ENCODE data around the gene ELMOD3.
"Not testable (repeated sequence)": the region's sequence is repeated elsewhere in the genome, so short reads cannot be mapped to it uniquely, and the experiment has no call there.

Gene ELMOD3

DNA sequence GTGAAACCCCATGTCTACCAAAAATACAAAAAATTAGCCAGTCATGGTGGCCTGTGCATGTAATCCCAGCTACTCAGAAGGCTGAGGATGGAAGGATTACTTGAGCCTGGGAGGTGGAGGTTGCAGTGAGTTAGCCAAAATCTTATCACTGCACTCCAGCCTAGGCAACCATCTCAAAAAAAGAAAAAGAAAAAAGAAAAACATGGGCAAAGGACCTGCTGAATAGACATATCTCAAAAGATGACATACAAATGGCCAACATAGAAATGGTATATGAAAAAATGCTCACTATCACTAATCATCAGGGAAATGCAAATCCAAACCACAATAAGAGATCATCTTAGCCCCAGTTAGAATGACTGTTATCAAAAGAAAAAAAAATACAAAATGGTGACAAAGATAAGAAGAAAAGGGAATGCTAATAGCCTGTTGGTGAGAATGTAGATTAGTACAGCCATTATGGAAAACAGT, 25.4 kb upstream of the ELMOD3 start:
- no peak for DNase-seq (ENCODE audit: low read depth)

DNA sequence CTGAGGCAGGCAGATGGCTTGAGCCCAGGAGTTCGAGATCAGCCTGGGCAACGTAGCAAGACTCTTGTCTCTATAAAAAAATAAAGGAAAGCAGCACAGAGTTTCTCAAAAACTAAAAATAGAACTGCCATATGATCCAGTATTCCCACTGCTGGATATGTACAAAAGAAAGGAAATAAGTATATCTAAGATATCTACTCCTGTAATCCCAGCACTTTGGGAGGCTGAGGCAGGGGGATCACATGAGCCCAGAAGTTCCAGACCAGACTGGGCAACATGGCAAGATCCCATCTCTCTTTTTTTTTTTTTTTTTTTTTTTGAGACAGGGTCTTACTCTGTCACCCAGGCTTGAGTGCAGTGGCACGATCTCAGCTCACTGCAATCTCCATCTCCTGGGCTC, 24.9 kb upstream of the ELMOD3 start:
- not testable (repeated sequence) for DNase-seq (ENCODE audit: low read depth)

DNA sequence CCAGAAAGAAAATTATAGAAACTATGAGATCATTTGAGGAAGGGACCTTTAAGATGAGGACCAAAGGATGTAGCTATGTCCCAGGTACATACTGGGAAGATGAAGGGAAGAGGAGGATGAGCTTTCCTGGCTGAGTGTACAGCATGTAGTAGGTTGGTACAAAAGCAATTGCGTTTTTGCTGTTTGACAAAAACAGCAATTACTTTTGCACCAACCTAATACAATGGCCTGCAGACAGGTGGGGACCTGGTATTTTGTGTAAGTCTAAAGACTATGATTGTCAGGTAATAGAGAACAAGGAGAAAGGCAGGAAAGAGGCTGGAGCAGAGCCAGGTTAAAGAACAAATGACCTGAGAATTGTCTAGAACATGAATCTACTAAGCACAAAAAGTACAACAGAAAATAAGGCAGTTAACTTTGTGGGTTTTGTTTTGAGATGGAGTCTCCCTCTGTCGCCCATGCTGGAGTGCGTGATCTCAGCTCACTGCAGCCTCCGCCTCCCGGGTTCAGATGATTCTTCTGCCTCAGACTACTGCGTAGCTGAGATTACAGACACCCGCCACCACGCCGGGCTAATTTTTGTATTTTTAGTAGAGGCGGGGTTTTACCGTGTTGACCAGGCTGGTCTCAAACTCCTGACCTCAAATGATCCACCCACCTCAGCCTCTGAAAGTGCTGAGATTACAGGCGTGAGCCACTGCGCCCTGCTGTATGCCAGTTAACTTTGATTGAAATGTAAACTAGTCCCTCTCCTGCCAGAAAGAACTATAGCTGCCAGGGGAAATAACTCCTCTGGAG, 23.5 kb upstream of the ELMOD3 start:
- DNase-seq (ENCODE audit: low read depth) = no peak

DNA sequence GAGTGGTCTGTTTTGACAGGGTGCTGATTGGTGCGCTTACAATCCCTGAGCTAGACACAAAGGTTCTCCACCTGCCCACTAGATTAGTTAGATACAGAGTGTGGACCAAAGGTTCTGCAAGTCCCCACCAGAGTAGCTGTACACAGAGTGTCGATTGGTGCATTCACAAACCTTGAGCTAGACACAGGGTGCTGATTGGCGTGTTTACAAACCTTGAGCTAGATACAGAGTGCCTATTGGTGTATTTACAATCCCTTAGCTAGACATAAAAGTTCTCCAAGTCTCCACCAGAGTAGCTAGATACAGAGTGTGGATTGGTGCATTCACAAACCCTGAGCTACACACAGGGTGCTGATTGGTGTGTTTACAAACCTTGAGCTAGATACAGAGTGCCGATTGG, 20.7 kb upstream of the ELMOD3 start:
- not testable (repeated sequence) for DNase-seq (ENCODE audit: low read depth)

DNA sequence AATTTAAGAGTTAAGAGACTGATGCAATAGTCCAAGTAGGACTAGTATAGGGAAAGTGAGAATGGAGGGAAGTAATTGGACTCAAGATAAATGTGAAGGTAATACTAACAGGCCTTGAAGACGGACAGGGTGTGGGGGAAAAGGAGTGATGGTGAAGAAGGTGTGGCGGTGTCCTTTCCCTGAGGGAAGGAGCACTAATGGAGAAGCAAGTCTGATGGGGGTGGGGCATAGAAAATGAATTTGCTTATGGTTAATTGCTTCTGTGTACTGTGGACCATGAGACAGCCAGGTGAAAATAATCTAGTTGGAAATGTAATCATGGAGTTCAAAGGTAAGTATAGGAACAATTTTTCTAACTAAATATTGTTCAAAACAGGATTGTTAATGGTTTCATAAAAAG, 19.6 kb upstream of the ELMOD3 start:
- DNase-seq (ENCODE audit: low read depth) = no peak

DNA sequence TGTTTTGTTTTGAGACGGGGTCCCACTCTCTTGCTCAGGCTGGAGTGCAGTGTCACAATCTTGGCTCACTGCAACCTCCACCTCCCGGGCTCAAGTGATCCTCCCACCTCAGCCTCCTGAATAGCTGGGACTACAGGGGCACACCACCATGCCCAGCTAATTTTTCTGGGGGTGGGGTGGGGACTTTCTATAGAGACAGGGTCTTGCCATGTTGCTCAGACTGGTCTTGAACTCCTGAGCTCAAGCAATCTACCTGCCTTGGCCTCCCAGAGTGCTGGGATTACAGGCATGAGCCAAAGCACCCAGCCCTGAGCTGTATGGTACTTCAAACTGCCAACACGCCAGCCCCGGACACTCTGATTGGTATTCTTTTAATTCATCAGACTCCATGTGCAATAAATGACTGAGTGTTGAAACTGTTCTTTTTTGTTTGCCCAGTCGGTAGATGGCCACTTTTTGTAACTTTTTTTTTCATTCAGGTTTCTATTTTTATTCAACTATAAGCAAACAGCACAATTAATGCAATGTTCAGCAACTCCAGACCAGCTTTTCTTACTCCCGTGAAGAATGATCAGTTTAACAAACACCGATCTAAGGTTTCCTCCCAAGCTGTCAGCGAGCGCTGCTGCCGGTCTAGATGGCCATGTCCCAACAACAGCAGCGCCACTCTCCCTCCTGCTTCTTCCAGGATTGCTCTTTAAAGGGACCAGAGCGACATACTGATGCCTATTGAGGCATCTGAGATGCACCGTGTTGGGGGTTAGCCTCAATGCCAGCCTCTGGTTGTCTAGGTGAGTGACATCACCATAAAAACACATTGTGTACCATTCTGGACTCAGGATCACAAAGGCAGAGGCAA, 14.3 kb upstream of the ELMOD3 start:
- DNase-seq (ENCODE audit: low read depth) = no peak

DNA sequence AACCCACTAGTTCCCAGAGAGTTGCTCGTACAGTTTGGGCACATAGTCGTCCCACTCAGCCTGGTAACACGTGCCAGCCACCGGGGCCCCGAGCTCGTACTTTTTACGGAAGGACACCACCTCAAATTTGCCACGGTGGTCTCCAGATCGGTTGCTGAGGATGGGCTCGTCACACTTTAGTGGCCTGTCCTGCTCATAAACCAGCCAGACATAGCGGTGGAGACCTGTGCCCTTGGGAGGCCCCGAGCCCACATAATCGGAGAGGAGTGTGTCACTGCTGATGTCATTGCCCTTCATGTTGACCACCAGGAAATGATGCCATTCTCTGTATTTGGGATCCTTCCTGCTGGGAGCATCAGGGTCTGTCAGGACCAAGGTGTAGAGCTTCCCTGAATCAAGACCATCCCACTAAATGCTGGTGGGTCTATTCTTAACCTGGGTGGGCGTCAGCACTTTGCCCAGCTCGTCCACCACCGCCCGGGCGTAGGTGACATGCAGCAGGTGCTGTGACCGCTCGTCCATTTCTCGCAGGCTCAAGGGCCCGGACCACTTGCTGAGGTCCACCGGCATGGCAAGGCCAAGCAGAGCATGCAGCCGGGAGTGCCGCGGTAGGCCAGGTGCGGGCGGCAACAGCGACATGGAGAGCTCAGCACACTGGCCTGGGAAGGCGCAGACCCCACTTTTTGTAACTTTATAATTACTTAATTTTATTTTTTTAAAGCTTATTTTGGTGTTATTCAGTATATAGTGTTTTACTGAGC, 13.1 kb upstream of the ELMOD3 start:
- DNase-seq (ENCODE audit: low read depth) = no peak

DNA sequence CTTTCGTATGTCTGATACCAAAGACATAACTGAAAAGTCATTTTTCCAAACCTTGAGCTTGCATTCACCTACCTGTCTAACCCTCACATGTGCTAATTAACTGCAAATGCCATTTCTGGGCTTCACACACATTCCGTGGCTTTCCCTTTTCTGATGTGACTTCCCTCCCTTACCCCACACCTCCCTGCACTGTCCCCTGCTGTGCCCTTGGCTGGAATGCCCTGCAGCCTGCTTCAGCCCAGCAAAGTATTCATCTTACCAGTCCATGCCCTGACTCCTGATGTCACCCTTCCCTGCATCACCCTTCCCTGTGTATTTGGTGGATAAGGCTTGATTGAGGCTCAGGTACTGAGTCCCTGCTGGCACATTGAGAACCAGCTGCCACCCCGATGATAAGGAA, 12.4 kb upstream of the ELMOD3 start:
- no peak for DNase-seq (ENCODE audit: low read depth)

DNA sequence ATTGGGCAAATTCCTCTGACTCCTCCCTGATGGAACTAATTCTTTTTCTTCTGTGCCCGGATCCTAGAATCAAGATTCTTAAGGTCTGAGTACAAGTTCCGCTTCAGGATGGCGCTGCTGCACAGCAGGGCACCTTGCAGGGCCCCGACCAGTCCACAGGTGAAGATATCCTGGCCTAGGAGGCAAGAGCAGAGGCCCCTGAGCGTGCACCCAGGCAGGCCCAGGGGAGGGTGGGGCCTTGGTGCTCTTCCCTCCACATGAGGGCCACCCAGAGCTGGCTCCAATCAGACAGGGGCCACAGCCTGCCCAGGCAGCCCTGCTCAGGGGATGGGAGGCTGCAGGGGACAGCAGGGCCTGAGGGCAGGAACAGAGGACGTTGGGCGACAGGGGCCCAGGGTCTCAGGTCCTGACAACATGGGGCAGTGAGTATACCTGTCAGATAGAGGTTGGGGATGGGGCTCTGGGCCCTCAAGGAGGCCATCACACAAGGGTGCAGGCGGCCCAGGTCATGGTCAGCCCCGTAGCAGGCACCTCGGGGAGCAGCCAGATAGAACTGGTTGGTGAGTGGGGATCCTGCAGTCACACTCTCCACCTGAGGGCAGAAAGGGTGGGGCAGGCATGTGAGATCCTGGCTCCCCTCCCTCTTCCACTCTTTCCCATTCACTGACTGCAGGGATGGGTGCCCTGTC, 11.2 kb upstream of the ELMOD3 start:
- DNase-seq (ENCODE audit: low read depth) = not testable (repeated sequence)

DNA sequence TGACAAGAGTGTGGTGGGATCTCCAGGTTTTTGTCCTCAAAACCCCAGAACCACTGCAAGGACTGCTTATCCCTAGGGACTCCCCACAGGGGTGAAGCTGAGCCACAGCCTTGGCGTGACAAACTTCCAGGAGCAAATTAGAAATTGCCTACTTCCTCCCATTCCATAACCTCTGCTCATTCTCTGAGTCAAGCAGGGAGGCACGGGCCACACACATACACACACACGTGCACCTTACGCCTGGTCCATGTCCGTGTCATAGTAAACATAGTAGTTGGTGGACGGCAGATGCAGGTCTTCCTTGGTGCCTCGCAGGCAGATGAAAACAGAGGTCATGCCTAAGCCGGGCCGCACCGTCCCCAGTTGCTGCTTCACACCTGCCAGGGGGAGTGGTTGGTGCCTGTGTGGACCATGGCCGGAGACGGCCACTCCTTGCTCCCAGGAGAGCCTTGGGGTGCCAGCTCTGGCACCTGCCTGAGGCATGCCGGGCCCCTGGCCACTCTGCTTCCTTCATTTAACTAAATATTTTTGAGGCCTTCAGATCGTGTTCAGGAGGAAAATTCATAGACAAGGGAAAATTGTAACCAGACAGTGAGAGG, 10.1 kb upstream of the ELMOD3 start:
- no peak for DNase-seq (ENCODE audit: low read depth)

DNA sequence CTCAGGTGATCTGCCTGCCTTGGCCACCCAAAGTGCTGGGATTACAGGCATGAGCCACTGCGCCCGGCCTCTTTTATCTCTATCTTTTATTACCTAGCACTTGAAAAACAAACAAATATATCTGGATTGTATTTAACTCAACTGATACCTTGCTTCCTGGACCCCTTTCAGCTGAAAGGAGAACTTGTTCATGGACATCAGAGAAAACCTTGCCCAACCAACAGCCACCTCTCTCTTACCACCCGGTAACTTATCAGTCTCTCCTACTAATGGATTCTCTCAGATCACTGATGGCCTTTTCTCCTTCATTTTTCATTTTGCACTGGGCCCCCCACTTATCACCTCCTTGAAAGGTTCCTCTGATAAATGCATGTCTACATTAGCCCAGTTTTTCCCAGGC, 7.0 kb upstream of the ELMOD3 start:
- DNase-seq (ENCODE audit: low read depth) = no peak

DNA sequence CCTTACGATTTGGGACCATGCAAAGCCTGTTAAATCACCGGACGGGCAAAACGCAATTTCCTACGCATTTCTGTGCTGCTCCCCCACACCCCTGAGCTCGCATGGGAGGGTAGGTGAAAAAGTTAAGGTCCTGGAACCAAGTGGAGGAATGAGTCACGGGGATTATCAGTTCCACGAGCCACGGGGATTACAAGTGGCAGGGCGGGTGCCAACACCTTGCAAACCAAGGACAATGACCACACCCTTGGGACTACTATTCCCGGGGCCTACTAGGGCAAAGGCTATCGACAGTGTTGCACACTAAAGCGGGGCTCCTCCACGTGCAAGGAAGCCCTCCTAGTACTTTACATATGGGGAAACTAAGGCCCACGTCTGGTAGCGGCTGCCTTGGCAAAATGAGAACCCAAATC, 688 bp upstream of the ELMOD3 start:
- no peak for DNase-seq (ENCODE audit: low read depth)

DNA sequence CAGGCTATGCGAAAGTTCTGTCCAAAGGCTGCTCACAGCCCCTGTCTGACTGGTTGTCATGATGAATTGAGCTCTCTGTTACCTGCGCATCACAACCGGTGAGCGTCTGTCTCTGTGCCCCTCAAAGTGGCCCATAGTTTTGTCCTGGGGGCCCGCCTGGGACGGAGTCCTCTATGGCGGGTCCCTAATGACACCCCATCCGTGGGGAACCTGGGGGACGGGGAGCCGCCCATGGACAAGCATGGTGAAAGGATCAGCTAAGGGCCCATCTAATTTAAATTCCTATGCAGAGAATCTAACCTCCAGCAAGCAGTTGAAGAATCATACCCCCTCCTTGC, 473 bp downstream of the ELMOD3 start:
- no peak for DNase-seq (ENCODE audit: low read depth)

DNA sequence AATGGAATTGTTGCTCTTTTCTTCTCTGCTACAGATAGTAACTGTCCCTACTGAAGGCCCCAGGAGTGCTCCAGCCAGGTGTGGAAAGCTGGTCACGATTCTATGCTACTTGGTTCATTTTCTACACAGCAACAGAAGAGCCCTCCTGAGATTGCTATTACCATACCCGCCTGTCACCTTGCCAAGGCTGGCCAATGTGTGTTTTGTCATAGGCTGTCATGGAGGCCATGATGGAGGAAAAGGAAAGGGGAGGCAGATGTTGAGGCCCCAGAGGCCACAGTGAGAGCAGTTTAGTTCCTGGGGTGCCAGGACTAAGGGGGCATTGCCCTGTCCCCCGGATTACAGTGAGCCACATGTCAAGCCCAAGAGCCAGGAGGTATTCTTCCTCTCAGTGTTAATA, 952 bp downstream of the ELMOD3 start:
- DNase-seq (ENCODE audit: low read depth) = no peak

DNA sequence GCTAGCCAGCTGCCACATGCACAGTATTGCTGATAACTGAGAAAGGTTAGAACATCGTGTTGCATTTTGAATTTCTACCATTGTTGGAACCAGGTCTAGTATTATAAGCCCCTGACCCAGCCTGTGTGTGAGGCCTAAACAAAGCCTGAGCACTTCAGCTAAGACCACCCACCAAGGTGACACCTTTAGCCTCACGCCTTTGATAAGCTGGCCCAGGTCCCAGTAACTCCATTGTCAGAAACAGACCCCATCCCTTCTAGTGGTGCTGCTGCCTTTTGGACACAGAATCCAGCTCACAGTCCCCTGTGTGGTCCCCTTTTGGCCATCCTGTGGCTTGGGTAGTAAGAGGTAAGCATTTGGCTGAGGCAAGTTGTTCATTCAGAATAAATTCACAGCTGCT, 1.6 kb downstream of the ELMOD3 start:
- no peak for DNase-seq (ENCODE audit: low read depth)

DNA sequence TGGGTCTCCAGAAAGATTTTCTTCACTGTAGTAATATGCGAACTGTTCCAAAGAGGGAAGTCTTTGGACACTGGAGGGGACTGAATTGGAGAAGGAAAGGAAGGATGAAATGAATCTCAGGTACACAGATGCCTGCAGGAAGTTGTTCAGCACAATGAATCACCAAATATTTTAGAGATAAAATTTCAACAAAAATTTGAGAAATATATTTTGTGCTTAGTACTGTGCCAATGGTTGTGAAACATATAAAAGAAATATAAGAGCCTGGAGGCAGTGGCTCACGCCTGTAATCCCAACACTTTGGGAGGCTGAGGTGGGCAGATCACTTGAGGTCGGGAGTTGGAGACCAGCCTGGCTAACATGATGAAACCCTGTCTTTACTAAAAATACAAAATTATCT, 3.2 kb downstream of the ELMOD3 start:
- no peak for DNase-seq (ENCODE audit: low read depth)

DNA sequence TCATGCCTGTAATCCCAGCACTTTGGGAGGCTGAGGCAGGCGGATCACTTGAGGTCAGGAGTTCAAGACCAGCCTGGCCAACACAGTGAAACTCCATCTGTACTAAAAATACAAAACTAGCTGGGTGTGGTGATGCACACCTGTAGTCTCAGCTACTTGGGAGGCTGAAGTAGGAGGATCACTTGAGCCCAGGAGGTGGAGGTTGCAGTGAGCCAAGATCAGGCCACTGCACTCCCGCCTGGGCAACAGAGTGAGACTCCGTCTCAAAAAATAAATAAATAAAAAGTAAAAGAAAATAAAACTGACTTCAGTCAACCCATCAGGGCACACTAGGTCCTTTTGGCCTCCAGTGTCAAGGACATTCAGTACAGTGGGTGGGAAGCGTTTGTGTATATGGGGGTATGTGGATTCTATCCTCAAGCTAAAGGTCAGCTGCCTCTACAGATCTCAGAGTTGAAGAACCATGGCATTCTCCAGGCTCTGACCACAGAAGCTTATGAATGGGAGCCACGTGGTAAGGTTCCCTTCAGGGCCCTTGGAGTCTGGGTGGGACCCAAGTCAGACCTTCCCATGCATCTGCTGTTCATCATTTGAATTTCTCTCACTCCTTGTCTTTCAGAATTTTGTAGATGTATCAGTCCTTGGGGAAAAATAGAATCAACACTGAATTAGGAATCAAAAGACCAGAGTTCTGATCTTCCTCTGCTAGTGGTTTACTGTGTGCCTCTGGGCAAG, 8.3 kb downstream of the ELMOD3 start:
- DNase-seq (ENCODE audit: low read depth) = not testable (repeated sequence)

DNA sequence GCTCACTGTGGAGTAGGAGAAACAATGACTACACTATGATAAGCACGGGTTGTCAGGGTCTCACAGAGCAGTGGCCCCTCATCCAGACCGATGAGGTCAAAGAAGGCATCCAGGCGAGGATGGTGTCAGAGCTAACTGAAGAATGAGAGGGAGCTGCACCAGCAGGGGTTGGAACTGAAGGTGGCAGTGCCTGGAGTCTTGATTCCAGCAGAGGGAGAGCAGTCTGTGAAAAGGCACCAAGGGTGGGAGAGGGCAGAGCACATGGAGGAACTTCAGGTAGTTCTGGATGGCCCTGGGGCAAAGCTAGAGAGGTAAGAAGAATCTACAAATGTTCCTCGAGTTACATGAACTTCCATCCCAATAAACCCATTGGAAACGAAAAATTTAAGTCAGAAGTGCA, 12.6 kb downstream of the ELMOD3 start:
- DNase-seq (ENCODE audit: low read depth) = no peak

DNA sequence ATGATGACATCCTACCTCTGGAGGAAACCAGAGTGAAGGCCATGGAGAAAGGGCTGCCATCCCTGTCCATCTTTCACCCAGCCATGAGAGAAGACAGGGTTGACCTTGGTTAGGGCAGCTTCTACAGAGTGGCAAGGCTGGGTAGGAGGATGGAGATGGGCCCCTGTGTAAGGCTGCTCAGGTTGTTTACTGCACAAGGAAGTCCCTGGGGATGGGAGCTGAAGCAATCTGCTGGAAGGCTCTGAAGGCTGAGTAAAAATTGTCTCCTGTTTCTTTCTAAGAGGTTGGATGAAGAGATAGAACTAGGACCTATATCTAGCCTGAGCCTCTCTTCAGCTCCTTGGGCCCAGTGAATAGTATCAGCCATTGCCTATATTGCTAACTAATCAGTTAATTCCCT, 14.4 kb downstream of the ELMOD3 start:
- no peak for DNase-seq (ENCODE audit: low read depth)

DNA sequence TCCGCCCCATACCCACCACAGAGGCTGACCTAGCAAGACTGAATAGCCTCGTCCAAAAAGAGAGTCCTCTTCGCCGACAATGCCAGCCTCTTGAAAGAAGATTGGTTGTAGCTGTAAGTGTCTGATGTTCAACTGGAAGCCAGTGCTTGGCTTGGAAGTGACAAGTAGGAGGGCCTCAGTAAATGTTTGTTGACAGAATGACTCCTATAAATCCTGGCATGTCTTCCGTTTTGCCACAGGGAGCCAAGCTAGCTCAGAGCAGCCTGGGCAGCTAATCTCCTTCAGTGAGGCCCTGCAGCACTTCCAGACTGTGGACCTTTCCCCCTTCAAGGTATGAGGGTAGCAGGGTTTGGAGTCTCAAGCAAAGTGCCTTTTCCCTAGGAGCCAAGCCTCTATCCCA, 14.9 kb downstream of the ELMOD3 start:
- no peak for DNase-seq (ENCODE audit: low read depth)

DNA sequence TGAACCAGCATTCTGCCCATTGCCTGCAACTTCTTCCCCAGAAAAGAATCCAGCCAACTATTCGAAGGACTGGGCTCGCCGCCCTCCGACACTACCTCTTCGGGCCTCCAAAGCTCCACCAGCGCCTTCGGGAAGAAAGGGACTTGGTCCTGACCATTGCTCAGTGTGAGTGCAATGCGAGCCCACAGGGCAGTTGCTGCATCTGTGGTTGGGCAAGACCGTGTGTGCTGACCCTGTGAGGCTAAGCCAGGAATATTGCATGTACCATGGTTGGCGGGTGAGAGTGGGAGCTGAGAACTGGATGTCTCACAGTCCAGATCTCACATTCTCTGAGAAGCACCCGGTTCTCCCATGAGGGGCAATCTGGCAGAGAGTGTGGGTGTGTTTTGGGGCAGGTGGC, 16.5 kb downstream of the ELMOD3 start:
- DNase-seq (ENCODE audit: low read depth) = no peak
